ENCODE results near the gene CLMP.

- TF ChIP-seq POLR2A (IDR thresholded peaks at IDR 0.05; ENCODE audit: low read length) (no peak), GATA1 (IDR thresholded peaks at IDR 0.05; ENCODE audit: low read depth, low read length) (no peak)
Measured at GRCh38 chr11:123236879-123237278, 41.8 kb upstream of the CLMP start.
